ENCODE measurements around the gene PVALEF.

DNA sequence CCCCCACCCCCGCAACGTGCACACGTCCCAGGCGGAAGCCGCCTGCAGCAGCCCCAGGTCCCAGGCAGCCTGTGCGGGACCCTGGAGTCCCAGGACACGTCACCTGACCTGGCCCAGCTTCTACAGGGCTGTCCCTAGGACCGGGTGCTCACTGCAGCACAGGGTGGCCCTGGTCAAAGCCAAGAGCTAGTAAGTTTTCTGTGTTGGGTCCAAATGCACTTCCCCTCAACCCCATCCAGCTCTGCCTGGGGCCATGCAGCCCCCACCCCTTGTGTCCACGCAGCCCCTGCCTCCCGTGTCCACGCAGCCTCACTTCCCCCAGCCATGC is 22.1 kb upstream of the PVALEF start:
- no peak for TF ChIP-seq CTCF (IDR thresholded peaks at IDR 0.05)
- TF ChIP-seq ZFX (IDR thresholded peaks at IDR 0.05; ENCODE audit: borderline replicate concordance) = no peak
